HepG2 (cell line): ENCODE data around the gene CAB39. TPM values are rescaled to one million over a fixed set of nuclear protein-coding genes. Genes with fewer than 3 reads are reported as not detected.
A peak's percentile ranks its signal among the peaks of the same experiment; 100 is the strongest.

Experiments
- ATF7-NPFF ChIP-seq: sonication (generic); formaldehyde crosslinking; IDR thresholded peaks from 2 replicates; pipeline ENCODE4 v1.8.1; 2023; ENCODE audit warnings: mild to moderate bottlenecking, low read depth, missing genetic modification reagents, moderate library complexity
- ERF ChIP-seq: IDR thresholded peaks from 2 replicates; pipeline ENCODE4 v1.6.1; 2018; ENCODE audit warnings: missing biosample characterization, missing genetic modification reagents
- ETV6 ChIP-seq: sonication (generic); formaldehyde crosslinking; conservative IDR thresholded peaks from 2 replicates; pipeline ENCODE4 v1.4.0; 2020; ENCODE audit warnings: missing genetic modification reagents
- FLYWCH1 ChIP-seq: sonication (generic); formaldehyde crosslinking; IDR thresholded peaks from 2 replicates; pipeline ENCODE4 v1.8.1; 2023; ENCODE audit warnings: mild to moderate bottlenecking, missing genetic modification reagents
- HIVEP1 ChIP-seq: sonication (generic); formaldehyde crosslinking; IDR thresholded peaks from 2 replicates; pipeline ENCODE4 v1.4.0; 2020; ENCODE audit warnings: mild to moderate bottlenecking, missing genetic modification reagents
- KDM2A ChIP-seq: sonication (generic); formaldehyde crosslinking; IDR thresholded peaks from 2 replicates; pipeline ENCODE4 v1.4.0; 2020; ENCODE audit warnings: low read depth, missing genetic modification reagents, borderline replicate concordance
- MED13 ChIP-seq: sonication (generic); formaldehyde crosslinking; IDR thresholded peaks from 2 replicates; pipeline ENCODE4 v1.5.0; 2020; ENCODE audit warnings: missing genetic modification reagents
- MIER2 ChIP-seq: IDR thresholded peaks from 2 replicates; pipeline ENCODE4 v1.6.1; 2016; ENCODE audit warnings: missing biosample characterization, missing genetic modification reagents
- NRL ChIP-seq: sonication (generic); formaldehyde crosslinking; IDR thresholded peaks from 2 replicates; pipeline ENCODE4 v1.5.0; 2020; ENCODE audit warnings: missing genetic modification reagents, mild to moderate bottlenecking, moderate library complexity, borderline replicate concordance
- SOX13 ChIP-seq, 3 experiments: fragments of 450-650 bp in 1 of 3; sonication (generic) in 1 of 3; formaldehyde crosslinking in 1 of 3; IDR thresholded peaks in 2 of 3; conservative IDR thresholded peaks in 1 of 3; 2 replicates each; pipeline versions ENCODE4 v1.5.0 to v1.6.1; 2016 to 2020; ENCODE audit warnings: antibody characterized with exemption in 1 of 3, mild to moderate bottlenecking in 1 of 3, missing compliant biosample characterization in 1 of 3, missing genetic modification reagents in 1 of 3, moderate library complexity in 1 of 3
- TAF15 ChIP-seq: fragments of 200-400 bp; formaldehyde crosslinking; IDR thresholded peaks from one replicate; pipeline ENCODE4 v1.6.1; 2018; ENCODE audit warnings: mild to moderate bottlenecking, low read depth, low read length; ENCODE audit not compliant: poor library complexity, severe bottlenecking
- U2AF2 ChIP-seq: fragments of 200-400 bp; formaldehyde crosslinking; IDR thresholded peaks from 2 replicates; pipeline ENCODE4 v1.6.1; 2017; ENCODE audit warnings: low read depth, mild to moderate bottlenecking, low read length
- ZNF335 ChIP-seq: sonication (generic); formaldehyde crosslinking; IDR thresholded peaks from 2 replicates; pipeline ENCODE4 v1.4.0; 2020; ENCODE audit warnings: missing genetic modification reagents
- ZNF629 ChIP-seq: sonication (generic); formaldehyde crosslinking; conservative IDR thresholded peaks from 2 replicates; pipeline ENCODE4 v1.5.0; 2020; ENCODE audit warnings: missing genetic modification reagents
- ZNF687 ChIP-seq: sonication (generic); formaldehyde crosslinking; IDR thresholded peaks from 2 replicates; pipeline ENCODE4 v1.5.1; 2020; ENCODE audit warnings: mild to moderate bottlenecking, missing genetic modification reagents, moderate library complexity
- ZNF768 ChIP-seq: sonication (generic); formaldehyde crosslinking; IDR thresholded peaks from 2 replicates; pipeline ENCODE4 v1.4.0; 2020; ENCODE audit warnings: missing genetic modification reagents
- ZNF773 ChIP-seq: sonication (generic); formaldehyde crosslinking; IDR thresholded peaks from 2 replicates; pipeline ENCODE4 v1.4.0; 2020; ENCODE audit warnings: missing genetic modification reagents, borderline replicate concordance
- ZNF891 ChIP-seq: sonication (generic); formaldehyde crosslinking; IDR thresholded peaks from 2 replicates; pipeline ENCODE4 v1.5.0; 2020; ENCODE audit warnings: mild to moderate bottlenecking, missing genetic modification reagents
- ZSCAN9 ChIP-seq: IDR thresholded peaks from 2 replicates; pipeline ENCODE4 v1.6.1; 2016; ENCODE audit warnings: borderline replicate concordance
- polyA plus RNA-seq, 8 experiments: library from polyadenylated mRNA; depleted of rRNA in 3 of 8; stranded (reverse) in 7 of 8; unstranded in 1 of 8; fragments of >200 nt; fragmentation: Illumina TruSeq in 4 of 8; extraction: Trizol in 4 of 8; gene quantifications; 2 replicates each; pipeline versions ENCODE4 v1.2.1 to v1.2.3, GENCODE V29; 2011 to 2016; ENCODE audit warnings: low read depth in 4 of 8, missing spikeins in 1 of 8, mixed read lengths in 1 of 8; ENCODE audit not compliant: insufficient read depth in 1 of 8
- total RNA-seq, 5 experiments: library from RNA; depleted of rRNA; stranded (reverse); fragments of >200 nt; fragmentation: Illumina TruSeq; extraction: Trizol; gene quantifications; 2 replicates each; pipeline ENCODE4 v1.2.3, GENCODE V29; 2016; ENCODE audit warnings: low read depth in 1 of 5
- TF ChIP-seq, protein P1 (sequence below): sonication (generic); formaldehyde crosslinking; IDR thresholded peaks from 2 replicates; pipeline ENCODE4 v1.4.0; 2020; ENCODE audit warnings: missing genetic modification reagents
- TF ChIP-seq, protein P2 (sequence below): IDR thresholded peaks from 2 replicates; pipeline ENCODE4 v1.6.1; 2016; ENCODE audit warnings: control low read depth

CAB39 gene
- total and polyA plus RNA-seq, 2 of the 13 experiments (the other 11 are each of a cell fraction or from before 2014, with no cell fraction given): 19.3 to 45.3 TPM

DNA sequence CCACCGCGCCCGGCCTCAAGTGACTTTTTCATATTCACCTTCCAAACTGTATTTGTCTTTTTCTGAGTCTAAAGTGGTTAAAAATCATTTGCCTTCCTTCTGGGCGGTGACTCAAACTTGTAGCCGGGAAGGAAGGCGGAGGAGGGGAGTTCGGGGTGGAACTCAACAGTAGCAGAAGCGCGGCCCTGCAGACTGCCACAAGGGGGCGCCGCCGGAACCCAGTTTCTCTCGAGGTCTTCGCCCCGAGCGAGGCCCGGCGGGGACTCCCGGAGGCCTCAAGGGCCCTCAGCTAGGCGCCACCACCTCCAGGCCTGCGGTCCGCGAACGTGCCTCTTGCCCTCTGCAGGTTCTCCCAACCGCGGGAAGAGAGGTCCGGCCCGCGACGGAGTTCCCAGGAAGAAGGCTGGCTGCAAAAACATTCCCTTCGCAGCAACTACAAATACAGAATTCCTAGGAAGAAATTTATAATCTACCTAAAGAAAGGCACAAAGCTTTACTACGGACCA lies 135.3 kb downstream of the CAB39 start (continued):
- TF ChIP-seq MED13 (CRISPR knock-in tag) (0 out of 2 replicates have a peak, but pooled peaks have one; percentile 51), ERF (CRISPR knock-in tag) (peak; percentile 71), TAF15 (no peak), MIER2 (0 out of 2 replicates have a peak, but pooled peaks have one; percentile 48), ZNF773 (CRISPR knock-in tag) (peak; percentile 65; the same call in 1 of the 2 replicates), FLYWCH1 (CRISPR knock-in tag) (no peak), U2AF2 (no peak), KDM2A (CRISPR knock-in tag) (peak; percentile 87; the same call in 1 of the 2 replicates), ZNF335 (CRISPR knock-in tag) (peak; percentile 29; the same call in 1 of the 2 replicates), NRL (CRISPR knock-in tag) (peak; percentile 43; the same call in 1 of the 2 replicates), ZNF891 (0 out of 2 replicates have a peak, but pooled peaks have one; percentile 51), HIVEP1 (CRISPR knock-in tag) (peak; percentile 79), ZSCAN9 (CRISPR knock-in tag) (0 out of 2 replicates have a peak, but pooled peaks have one; percentile 52), SOX13 (IDR thresholded peaks at IDR 0.05) (no peak), SOX13 (CRISPR knock-in tag; conservative IDR thresholded peaks at IDR 0.05 in 1 of 2, IDR thresholded peaks at IDR 0.05 in 1 of 2) (peak in 1 of 2 experiments; percentile 30; a peak in 1 of 4 replicates), ZNF629 (CRISPR knock-in tag) (peak; percentile 32; the same call in 1 of the 2 replicates), ZNF687 (CRISPR knock-in tag) (peak; percentile 87), ETV6 (CRISPR knock-in tag) (peak; percentile 49; the same call in 1 of the 2 replicates), ATF7-NPFF (CRISPR knock-in tag) (peak; percentile 47; the same call in 1 of the 2 replicates), ZNF768 (CRISPR knock-in tag) (peak; percentile 69; the same call in 1 of the 2 replicates)
- TF ChIP-seq, protein P1, sequence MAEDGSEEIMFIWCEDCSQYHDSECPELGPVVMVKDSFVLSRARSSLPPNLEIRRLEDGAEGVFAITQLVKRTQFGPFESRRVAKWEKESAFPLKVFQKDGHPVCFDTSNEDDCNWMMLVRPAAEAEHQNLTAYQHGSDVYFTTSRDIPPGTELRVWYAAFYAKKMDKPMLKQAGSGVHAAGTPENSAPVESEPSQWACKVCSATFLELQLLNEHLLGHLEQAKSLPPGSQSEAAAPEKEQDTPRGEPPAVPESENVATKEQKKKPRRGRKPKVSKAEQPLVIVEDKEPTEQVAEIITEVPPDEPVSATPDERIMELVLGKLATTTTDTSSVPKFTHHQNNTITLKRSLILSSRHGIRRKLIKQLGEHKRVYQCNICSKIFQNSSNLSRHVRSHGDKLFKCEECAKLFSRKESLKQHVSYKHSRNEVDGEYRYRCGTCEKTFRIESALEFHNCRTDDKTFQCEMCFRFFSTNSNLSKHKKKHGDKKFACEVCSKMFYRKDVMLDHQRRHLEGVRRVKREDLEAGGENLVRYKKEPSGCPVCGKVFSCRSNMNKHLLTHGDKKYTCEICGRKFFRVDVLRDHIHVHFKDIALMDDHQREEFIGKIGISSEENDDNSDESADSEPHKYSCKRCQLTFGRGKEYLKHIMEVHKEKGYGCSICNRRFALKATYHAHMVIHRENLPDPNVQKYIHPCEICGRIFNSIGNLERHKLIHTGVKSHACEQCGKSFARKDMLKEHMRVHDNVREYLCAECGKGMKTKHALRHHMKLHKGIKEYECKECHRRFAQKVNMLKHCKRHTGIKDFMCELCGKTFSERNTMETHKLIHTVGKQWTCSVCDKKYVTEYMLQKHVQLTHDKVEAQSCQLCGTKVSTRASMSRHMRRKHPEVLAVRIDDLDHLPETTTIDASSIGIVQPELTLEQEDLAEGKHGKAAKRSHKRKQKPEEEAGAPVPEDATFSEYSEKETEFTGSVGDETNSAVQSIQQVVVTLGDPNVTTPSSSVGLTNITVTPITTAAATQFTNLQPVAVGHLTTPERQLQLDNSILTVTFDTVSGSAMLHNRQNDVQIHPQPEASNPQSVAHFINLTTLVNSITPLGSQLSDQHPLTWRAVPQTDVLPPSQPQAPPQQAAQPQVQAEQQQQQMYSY: 0 out of 2 replicates have a peak, but pooled peaks have one; percentile 43
- TF ChIP-seq, protein P2, sequence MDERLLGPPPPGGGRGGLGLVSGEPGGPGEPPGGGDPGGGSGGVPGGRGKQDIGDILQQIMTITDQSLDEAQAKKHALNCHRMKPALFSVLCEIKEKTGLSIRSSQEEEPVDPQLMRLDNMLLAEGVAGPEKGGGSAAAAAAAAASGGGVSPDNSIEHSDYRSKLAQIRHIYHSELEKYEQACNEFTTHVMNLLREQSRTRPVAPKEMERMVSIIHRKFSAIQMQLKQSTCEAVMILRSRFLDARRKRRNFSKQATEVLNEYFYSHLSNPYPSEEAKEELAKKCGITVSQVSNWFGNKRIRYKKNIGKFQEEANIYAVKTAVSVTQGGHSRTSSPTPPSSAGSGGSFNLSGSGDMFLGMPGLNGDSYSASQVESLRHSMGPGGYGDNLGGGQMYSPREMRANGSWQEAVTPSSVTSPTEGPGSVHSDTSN (CRISPR knock-in tag): no peak
